Epithelial cell of prostate (primary cell): Measurements from ENCODE around the gene MRPL44.
A peak's percentile ranks its signal among the peaks of the same experiment; 100 is the strongest.

Source experiments
- DNase-seq: peaks from one replicate; pipeline ENCODE4 v3.0.0-alpha.2; 2011; ENCODE audit warnings: low read depth, low spot score
- H3K27ac ChIP-seq: fragments of 450-650 bp; 2 replicates; pipeline ENCODE4 v1.5.1; 2017; ENCODE audit warnings: mild to moderate bottlenecking

MRPL44 gene

DNA sequence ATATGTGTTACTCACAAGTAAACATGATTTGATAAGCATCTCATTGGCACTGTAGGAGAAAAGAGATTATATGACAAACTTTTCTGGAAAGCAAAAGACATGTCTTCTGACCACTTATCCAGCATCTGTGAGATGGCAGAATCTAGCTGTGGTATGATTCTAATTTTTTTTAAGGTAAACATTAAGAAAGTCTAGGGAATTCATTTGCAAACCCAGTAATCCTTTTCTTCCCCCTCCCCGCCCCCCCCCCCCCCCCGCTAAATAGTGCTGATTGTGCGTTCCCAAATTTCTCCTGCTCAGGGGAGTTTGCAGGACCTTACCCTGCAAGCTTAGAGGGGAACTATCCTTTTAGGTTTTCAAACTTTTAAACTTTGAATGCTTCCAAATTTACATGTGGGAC is 12.1 kb downstream of the MRPL44 start:
- no peak overlapping the region for H3K27ac ChIP-seq
- no peak for DNase-seq

DNA sequence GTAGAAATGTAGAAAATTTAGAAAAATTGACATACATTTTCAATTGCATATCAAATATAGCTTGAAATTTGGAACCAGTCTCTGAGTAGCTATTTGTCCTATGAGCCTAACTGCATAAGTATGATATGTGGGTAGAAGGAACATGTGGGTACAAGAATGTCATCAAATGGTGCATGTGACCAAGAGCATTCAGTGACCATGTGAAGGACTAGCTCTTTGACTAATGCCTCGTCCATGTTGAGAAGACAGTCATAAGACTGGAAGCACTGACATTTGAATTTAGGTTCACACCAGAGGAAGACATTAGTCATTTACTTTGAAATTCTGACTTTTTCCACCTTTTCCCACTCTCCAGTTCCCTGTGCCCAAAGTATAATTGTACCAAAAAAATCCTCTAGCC is 12.6 kb downstream of the MRPL44 start:
- DNase-seq = no peak
- H3K27ac ChIP-seq = peak overlapping the region; percentile 42

GRCh38 chr2:223970343-223971128 is 13.3 kb downstream of the MRPL44 start:
- no peak for DNase-seq
- H3K27ac ChIP-seq = peak overlapping the region; percentile 42

DNA sequence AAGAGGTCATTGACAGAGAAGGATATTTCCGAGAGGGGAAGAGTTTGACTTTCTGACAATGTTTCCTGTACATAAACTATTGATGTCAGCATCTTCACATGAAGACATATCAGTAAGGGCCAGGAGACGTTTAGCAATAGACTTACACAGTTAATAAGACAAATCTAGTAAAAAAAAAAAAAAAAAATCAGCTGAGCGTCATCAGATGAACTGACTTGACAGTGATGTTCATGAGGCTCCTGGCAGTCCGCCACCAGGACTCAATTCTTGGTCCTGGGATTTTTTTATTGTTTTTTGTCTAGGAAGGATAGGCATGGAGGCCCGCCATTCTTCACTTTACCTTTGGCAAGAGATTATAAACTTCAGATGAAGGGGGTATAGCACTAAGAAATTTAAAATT is 14.5 kb downstream of the MRPL44 start:
- DNase-seq = no peak
- H3K27ac ChIP-seq = no peak overlapping the region

GRCh38 chr2:223972656-223973102 is 15.4 kb downstream of the MRPL44 start:
- no peak overlapping the region for H3K27ac ChIP-seq
- DNase-seq = no peak

DNA sequence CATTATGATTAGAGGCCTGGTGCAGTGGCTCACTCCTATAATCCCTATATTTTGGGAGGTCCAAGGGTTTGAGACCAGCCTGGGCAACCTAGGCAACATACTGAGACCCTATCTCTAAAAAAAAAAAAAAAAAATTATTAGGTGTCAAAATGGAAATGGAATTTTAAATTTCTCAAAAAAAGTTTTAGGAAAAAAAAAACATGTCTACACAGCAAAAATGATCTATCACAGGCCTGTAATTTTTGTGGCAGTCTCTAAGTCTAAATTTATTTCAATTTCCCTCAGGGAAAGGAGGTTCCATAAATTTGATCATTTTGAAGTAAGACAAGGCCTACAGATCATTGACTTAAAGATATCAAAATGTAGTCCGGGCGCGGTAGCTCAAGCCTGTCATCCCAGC is 16.3 kb downstream of the MRPL44 start:
- DNase-seq = no peak
- no peak overlapping the region for H3K27ac ChIP-seq

DNA sequence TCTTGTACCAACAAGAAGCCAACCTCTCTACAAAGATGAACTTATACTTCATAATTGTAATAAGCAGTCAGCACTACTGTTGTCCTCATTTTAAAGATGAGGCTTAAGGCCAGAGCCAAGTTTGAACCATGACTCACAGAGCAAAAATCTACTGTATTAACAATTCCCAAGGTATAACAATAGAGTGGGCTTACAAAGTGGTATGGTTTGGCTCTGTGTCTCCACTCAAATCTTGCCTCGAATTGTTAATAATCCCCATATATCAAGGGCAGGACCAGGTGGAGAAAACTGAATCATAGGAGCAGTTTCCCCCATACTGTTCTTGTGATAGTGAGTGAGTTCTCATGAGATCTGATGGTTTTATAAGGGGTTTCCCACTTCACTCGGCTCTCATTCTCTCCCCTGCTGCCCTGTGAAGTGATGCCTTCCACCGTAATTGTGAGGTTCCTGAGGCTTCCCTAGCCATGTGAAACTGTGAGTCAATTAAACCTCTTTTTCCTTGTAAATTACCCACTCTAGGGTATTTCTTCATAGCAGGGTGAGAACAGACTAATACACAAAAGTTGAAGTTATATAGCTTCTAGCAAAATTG is 19.5 kb downstream of the MRPL44 start:
- H3K27ac ChIP-seq = peak overlapping the region; percentile 14
- DNase-seq = no peak

- H3K27ac ChIP-seq = no peak overlapping the region
- no peak for DNase-seq
Observed at GRCh38 chr2:223978451-223978850, 21.2 kb downstream of the MRPL44 start.

- no peak for DNase-seq
- no peak overlapping the region for H3K27ac ChIP-seq
Observed at GRCh38 chr2:223979730-223980396, 22.6 kb downstream of the MRPL44 start.

DNA sequence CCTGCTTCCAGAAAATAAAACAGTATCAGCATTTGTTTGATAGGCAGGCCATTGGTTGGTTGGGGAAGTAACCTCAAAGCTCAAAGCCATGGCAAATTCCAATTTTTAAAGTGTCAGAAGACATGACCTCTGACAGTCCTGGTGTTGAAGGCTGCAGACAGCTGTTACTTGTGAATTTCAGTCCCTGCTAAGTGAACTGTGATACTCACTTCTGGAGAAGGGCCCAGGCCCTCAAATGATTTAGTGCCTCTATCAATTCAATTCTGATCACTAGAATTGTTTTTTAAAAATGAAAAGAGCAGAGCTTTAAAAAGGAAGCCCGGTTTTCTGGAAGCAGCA is 23.1 kb downstream of the MRPL44 start:
- H3K27ac ChIP-seq = no peak overlapping the region
- DNase-seq = no peak

DNA sequence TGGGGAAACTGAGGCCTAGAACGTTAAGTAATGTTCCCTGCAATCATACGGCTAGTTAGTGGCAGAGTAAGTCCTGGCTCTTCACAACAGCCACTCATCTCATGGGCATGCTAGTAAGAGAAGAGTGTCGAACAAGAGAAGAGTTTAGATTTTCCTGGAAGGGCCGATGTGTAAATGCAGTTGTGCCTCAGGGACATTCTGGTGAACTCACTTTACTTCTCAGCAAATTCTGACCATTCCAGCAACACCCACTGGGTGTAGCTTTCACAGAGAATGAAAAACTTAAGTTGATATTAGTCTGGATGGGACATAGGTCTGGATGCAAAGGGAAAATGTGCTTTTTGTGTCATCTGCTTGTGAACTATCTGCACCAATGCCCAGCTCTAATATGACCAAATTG is 23.5 kb downstream of the MRPL44 start:
- no peak for DNase-seq
- H3K27ac ChIP-seq = no peak overlapping the region

- DNase-seq = no peak
Observed at GRCh38 chr2:223981241-223981640, 24.0 kb downstream of the MRPL44 start.

DNA sequence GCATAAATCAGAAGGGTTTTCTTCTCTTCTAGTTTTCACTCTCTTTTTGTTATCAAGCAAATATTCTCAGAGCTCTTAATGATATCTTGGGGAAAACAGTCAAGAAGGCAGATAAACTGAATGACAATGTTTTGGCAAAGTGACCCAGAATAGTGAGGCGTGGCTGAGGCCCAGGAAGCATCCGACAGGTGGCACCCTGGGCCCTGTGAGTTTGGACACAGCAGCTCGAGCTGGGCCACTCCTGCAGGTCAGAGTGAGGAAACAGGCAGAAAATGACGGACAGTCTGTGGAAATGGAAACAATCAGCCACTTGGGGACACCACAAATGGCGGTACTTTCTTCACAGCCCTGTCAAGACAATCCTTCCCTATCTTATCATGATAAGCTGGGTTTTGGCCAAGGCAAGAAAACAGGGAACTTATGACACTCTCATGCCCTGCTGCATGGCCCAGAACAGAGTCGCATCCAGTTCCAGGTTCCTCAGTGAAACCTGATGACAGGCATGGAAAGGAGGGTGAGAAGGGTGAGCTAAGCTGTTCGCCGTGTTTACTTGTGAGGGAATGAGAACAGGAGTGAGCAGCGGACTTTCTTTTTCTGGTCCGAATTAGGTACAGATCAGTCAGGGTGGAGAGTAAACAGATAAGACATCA is 32.1 kb downstream of the MRPL44 start:
- DNase-seq = no peak
- H3K27ac ChIP-seq = no peak overlapping the region

More at GRCh38 chr2:223981241-223981640, 24.0 kb downstream of the MRPL44 start:
- no peak overlapping the region for H3K27ac ChIP-seq

DNA sequence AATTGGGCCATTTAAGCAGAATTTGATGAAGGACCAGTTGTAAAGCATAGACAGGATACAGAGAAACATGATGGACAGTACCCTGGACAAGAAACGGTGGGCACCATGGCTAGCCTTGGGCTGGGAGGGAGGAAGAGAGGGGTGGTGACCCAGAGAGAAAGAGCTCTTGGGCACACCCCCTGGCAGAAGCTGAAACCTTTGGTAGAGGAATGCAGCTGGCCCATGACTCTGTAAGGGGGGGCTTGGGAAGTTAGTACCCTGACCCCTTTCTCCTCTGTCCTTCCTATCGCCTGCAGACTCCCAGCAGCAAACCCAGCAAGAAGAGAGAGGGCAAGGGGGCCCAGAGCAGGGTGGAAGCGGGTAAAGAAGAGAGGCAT is 32.6 kb downstream of the MRPL44 start:
- no peak for DNase-seq
- H3K27ac ChIP-seq = no peak overlapping the region

- no peak for DNase-seq
- H3K27ac ChIP-seq = no peak overlapping the region
Observed at GRCh38 chr2:223991611-223992010, 34.3 kb downstream of the MRPL44 start.

GRCh38 chr2:223993634-223994232 is 36.5 kb downstream of the MRPL44 start:
- H3K27ac ChIP-seq = peak overlapping the region; percentile 83
- peak; percentile 18 for DNase-seq

DNA sequence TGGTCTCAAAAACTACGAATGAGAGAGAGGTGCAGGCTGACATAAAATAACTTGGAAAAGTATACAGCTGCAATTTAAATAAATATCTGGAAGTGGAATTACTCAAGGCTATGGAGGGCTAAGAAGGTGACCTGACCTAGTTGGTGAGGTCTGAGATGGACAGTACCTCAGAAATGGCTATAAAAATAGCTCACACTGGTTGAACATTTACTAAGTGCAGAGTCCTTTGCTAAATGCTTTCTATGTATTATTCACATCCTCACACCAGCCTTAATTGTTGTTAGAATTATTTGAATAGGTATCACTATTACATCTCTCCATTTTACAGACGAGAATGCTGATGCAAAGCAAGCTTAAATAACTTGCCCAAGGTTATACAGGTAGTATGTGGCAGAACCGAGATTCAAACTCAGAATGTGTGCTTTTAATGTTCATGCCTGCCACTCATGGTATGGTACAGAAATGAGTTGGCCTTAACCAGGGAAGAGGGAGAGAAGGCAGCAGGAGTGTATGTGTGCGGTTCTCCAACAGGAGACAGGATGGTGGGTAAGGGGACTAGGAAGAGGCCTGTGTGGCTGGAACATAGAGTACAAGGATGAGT is 37.4 kb downstream of the MRPL44 start:
- H3K27ac ChIP-seq = peak overlapping the region; percentile 83
- DNase-seq = no peak

DNA sequence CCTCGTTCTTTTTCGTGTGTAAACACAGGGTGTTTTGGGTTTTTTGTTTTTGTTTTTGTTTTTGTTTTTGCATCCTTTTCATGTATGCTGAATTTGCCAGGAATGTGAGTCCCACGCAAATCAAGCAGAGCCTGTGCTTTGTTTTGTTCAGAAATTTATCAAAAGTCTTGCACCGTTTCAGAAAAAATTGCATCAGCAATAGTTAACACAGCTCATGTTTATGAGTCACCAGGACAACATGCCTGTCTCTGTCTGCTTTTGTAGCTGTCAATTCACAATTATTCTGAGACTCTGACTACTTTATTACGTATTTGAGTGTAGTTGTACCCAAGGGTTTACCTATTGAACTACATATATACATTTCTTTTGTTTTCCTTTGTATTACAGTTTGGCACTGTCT is 38.3 kb downstream of the MRPL44 start:
- DNase-seq = peak; percentile 16
- H3K27ac ChIP-seq = peak overlapping the region; percentile 83

- H3K27ac ChIP-seq = peak overlapping the region; percentile 83
- DNase-seq = no peak
Observed at GRCh38 chr2:223996391-223996790, 39.1 kb downstream of the MRPL44 start.

- peak overlapping the region; percentile 83 for H3K27ac ChIP-seq
- DNase-seq = no peak
Observed at GRCh38 chr2:223997938-223998337, 40.7 kb downstream of the MRPL44 start.
